Left renal pelvis (tissue), 4 donors: ENCODE measurements around the gene TMEM119. TPM values are rescaled to one million over a fixed set of nuclear protein-coding genes. Genes with fewer than 3 reads are reported as not detected.

Experiments
- DNase-seq, 4 donors: peaks; one replicate each; pipeline ENCODE4 v3.0.0-alpha.2; 2013; ENCODE audit warnings: low read depth in 4 of 4, low spot score in 3 of 4
- polyA plus RNA-seq, 4 donors: library from polyadenylated mRNA; unstranded; fragments of 120-200 nt; gene quantifications; one replicate each; pipeline ENCODE4 v1.2.1, GENCODE V29; 2013; ENCODE audit not compliant: insufficient read length in 4 of 4

The TMEM119 gene
- 100 to 1,000 TPM in 1 of 4 donors, 10 to 100 TPM in 3; 20.5 to 102 (median 23.9) TPM for polyA plus RNA-seq

GRCh38 chr12:108597559-108598471 lies at the start of gene TMEM119:
TSS of gene TMEM119 (minus strand) at chr12:108598084. CDS start at chr12:108592383, 5,701 bp downstream.
- peak in 2 of 4 donors; percentile 57 for DNase-seq

GRCh38 chr12:108646600-108647579 lies 49.0 kb upstream of the TMEM119 start:
- DNase-seq, result no peak

GRCh38 chr12:108645686-108646599 lies 48.1 kb upstream of the TMEM119 start:
- DNase-seq, result no peak

GRCh38 chr12:108644811-108645120 lies 46.9 kb upstream of the TMEM119 start:
- DNase-seq, result no peak

GRCh38 chr12:108643941-108644810 lies 46.3 kb upstream of the TMEM119 start:
- DNase-seq, result no peak

- no peak for DNase-seq
Measured at GRCh38 chr12:108642899-108643654, 45.2 kb upstream of the TMEM119 start.

- no peak for DNase-seq
Measured at GRCh38 chr12:108642269-108642870, 44.5 kb upstream of the TMEM119 start.

GRCh38 chr12:108641446-108642268 lies 43.8 kb upstream of the TMEM119 start:
- DNase-seq, result no peak

GRCh38 chr12:108640802-108641445 lies 43.0 kb upstream of the TMEM119 start:
- no peak for DNase-seq

GRCh38 chr12:108638997-108639822 lies 41.3 kb upstream of the TMEM119 start:
- DNase-seq, result no peak

- peak in 1 of 4 donors; percentile 47 for DNase-seq
Measured at GRCh38 chr12:108638141-108638827, 40.4 kb upstream of the TMEM119 start.

- no peak for DNase-seq
Measured at GRCh38 chr12:108637222-108637971, 39.5 kb upstream of the TMEM119 start.

GRCh38 chr12:108635997-108636808 lies 38.3 kb upstream of the TMEM119 start:
- no peak for DNase-seq
